HL-60 (cell line): Measurements from ENCODE around the gene CFTR.

ENCODE experiments used
- DNase-seq, 2 experiments: peaks; one replicate each; pipeline ENCODE4 v3.0.0-alpha.2; 2010 to 2020; ENCODE audit warnings: low read depth in 1 of 2, low spot score in 1 of 2
- H3K27ac ChIP-seq: fragments of 250-450 bp; sonication (Bioruptor Pico); replicated peaks from 2 replicates; pipeline ENCODE4 v1.5.1; 2020; ENCODE audit warnings: mild to moderate bottlenecking, moderate library complexity
- H3K27me3 ChIP-seq: fragments of 250-450 bp; sonication (Bioruptor Pico); 2 replicates; pipeline ENCODE4 v1.5.1; 2021; ENCODE audit warnings: mild to moderate bottlenecking, moderate library complexity; ENCODE audit not compliant: insufficient read depth, poor library complexity, severe bottlenecking
- H3K4me3 ChIP-seq: replicated peaks from 2 replicates; pipeline ENCODE4 v1.5.1; 2011; ENCODE audit warnings: mild to moderate bottlenecking, control low read depth, low read length; ENCODE audit not compliant: insufficient read depth
- CTCF ChIP-seq: IDR thresholded peaks from one replicate; pipeline ENCODE4 v1.5.1; 2011; ENCODE audit warnings: low read length, control low read depth, inconsistent platforms; ENCODE audit not compliant: insufficient read depth
- GABPA ChIP-seq: IDR thresholded peaks from 2 replicates; pipeline ENCODE4 v1.6.1; 2012; ENCODE audit warnings: low read depth
- POLR2AphosphoS5 ChIP-seq: IDR thresholded peaks from 2 replicates; pipeline ENCODE4 v1.6.1; 2012; ENCODE audit warnings: low read depth
- SPI1 ChIP-seq: IDR thresholded peaks from 2 replicates; pipeline ENCODE4 v1.6.1; 2012; ENCODE audit warnings: low read depth, mild to moderate bottlenecking, borderline replicate concordance
- TF ChIP-seq, protein P1 (sequence below): IDR thresholded peaks from 2 replicates; pipeline ENCODE4 v1.6.1; 2012; ENCODE audit warnings: low read depth; ENCODE audit not compliant: insufficient replicate concordance

CFTR gene

GRCh38 chr7:117480055-117480362 is 184 bp downstream of the CFTR start:
- TF ChIP-seq SPI1 (no peak), POLR2AphosphoS5 (no peak), GABPA (no peak), CTCF (no peak)
- TF ChIP-seq, protein P1, sequence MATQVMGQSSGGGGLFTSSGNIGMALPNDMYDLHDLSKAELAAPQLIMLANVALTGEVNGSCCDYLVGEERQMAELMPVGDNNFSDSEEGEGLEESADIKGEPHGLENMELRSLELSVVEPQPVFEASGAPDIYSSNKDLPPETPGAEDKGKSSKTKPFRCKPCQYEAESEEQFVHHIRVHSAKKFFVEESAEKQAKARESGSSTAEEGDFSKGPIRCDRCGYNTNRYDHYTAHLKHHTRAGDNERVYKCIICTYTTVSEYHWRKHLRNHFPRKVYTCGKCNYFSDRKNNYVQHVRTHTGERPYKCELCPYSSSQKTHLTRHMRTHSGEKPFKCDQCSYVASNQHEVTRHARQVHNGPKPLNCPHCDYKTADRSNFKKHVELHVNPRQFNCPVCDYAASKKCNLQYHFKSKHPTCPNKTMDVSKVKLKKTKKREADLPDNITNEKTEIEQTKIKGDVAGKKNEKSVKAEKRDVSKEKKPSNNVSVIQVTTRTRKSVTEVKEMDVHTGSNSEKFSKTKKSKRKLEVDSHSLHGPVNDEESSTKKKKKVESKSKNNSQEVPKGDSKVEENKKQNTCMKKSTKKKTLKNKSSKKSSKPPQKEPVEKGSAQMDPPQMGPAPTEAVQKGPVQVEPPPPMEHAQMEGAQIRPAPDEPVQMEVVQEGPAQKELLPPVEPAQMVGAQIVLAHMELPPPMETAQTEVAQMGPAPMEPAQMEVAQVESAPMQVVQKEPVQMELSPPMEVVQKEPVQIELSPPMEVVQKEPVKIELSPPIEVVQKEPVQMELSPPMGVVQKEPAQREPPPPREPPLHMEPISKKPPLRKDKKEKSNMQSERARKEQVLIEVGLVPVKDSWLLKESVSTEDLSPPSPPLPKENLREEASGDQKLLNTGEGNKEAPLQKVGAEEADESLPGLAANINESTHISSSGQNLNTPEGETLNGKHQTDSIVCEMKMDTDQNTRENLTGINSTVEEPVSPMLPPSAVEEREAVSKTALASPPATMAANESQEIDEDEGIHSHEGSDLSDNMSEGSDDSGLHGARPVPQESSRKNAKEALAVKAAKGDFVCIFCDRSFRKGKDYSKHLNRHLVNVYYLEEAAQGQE, result no peak
- no peak overlapping the region for H3K27ac ChIP-seq
- no peak overlapping the region for H3K4me3 ChIP-seq
- no peak for DNase-seq
- peaks cover 18% of the 10 kb centered on the region for H3K27me3 ChIP-seq

DNA sequence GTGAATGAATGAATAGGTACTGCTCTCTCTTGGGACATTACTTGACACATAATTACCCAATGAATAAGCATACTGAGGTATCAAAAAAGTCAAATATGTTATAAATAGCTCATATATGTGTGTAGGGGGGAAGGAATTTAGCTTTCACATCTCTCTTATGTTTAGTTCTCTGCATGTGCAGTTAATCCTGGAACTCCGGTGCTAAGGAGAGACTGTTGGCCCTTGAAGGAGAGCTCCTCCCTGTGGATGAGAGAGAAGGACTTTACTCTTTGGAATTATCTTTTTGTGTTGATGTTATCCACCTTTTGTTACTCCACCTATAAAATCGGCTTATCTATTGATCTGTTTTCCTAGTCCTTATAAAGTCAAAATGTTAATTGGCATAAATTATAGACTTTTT is 1.2 kb downstream of the CFTR start:
- peaks cover 18% of the 10 kb centered on the region for H3K27me3 ChIP-seq
- no peak overlapping the region for H3K4me3 ChIP-seq
- DNase-seq, result no peak
- no peak for TF ChIP-seq CTCF
- no peak overlapping the region for H3K27ac ChIP-seq

DNA sequence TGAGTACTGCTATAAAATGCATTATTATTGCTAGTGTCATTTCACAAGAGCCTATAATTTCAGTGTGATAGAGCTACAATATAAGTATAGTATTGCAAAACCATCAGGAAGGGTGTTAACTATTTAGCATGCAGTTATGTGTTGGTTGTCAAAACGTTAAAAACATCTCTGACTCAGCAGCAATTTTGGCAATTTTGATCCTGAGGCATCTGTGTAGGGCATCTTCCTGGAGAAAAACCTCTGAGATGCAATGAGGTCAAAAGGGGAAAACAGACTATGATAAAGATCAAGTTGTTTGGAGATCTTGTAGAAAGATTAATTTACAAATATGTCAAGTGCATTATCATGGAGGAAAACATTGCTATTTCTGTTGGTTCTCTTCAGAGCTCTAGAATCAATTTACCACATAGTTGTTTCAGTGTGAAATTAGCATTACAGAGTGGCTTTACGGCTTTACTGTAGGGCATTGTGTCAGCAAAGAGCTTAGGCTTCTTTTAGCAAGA is 5.3 kb downstream of the CFTR start:
- Histone ChIP-seq H3K27ac (no peak overlapping the region), H3K27me3 (peaks cover 11% of the 10 kb centered on the region), H3K4me3 (no peak overlapping the region)
- no peak for DNase-seq
- TF ChIP-seq GABPA (no peak), CTCF (no peak), SPI1 (no peak), POLR2AphosphoS5 (no peak)
- TF ChIP-seq, protein P1, result no peak

DNA sequence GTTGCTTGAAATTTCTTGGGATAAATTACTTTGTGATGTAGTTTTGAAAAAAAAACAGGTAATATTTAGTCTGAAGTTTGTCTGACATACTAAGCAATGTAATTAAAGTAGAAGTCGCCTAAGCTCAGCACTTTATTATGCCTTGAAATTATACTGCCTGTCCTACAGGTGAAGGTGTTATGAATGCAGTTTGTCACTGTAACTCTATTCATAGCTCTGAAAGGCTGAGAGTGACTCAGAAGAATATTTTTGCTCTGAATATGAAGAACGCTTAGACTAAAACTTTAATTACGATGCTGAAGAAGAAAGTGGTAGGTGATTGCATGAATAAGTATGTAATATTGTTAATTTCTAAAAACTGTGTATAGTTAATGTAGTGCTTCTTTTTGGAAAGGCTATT is 9.2 kb downstream of the CFTR start:
- TF ChIP-seq SPI1 (no peak), POLR2AphosphoS5 (no peak)
- Histone ChIP-seq H3K27ac (no peak overlapping the region), H3K27me3 (no peaks in the 10 kb centered on the region), H3K4me3 (no peak overlapping the region)
- no peak for DNase-seq
